ENCODE measurements around the gene ZNF71. TPM values are rescaled to one million over a fixed set of nuclear protein-coding genes. Genes with fewer than 3 reads are reported as not detected.

Gene ZNF71
- total RNA-seq, 4 donors from 2014 or later: 11.3 to 29.9 (median 17.8) TPM

GRCh38 chr19:56612737-56613136, 17.6 kb downstream of the ZNF71 start:
- 87 to 100% methylated on average over 2 of the region's 2 CpGs for WGBS, 2 donors (ENCODE audit: low coverage in 1 of 2)
- Histone ChIP-seq H3K27me3 (no peaks in the 10 kb centered on the region), H3K4me3 (no peak overlapping the region), H3K36me3 (peaks cover 0 to 64% of the 10 kb centered on the region in 2 donors), H3K4me1 (no peaks in the 10 kb centered on the region), H3K27ac (no peak overlapping the region), H3K9me3 (peaks cover 0 to 66% (median 0%) of the 10 kb centered on the region in 3 donors)
- no peak for ATAC-seq
- no peak for TF ChIP-seq CTCF (IDR thresholded peaks at IDR 0.05)
- TF ChIP-seq EP300 (IDR thresholded peaks at IDR 0.05): no peak
- TF ChIP-seq POLR2AphosphoS5 (IDR thresholded peaks at IDR 0.05): no peak
- TF ChIP-seq POLR2A (IDR thresholded peaks at IDR 0.05): no peak

- Histone ChIP-seq H3K27ac (no peak overlapping the region), H3K4me1 (no peaks in the 10 kb centered on the region), H3K27me3 (no peaks in the 10 kb centered on the region), H3K9me3 (peaks cover 0 to 71% (median 0%) of the 10 kb centered on the region in 3 donors), H3K36me3 (peaks cover 0 to 71% of the 10 kb centered on the region in 2 donors), H3K4me3 (no peak overlapping the region)
- WGBS, 2 donors (ENCODE audit: low coverage in 1 of 2): 90 to 92% methylated on average over 2 of the region's 5 CpGs
- TF ChIP-seq EP300 (IDR thresholded peaks at IDR 0.05): no peak
- no peak for TF ChIP-seq POLR2AphosphoS5 (IDR thresholded peaks at IDR 0.05)
- TF ChIP-seq POLR2A (IDR thresholded peaks at IDR 0.05): no peak
- no peak for TF ChIP-seq CTCF (IDR thresholded peaks at IDR 0.05)
- no peak for ATAC-seq
Measured at GRCh38 chr19:56613639-56614038, 18.5 kb downstream of the ZNF71 start.

GRCh38 chr19:56617531-56617930, 22.4 kb downstream of the ZNF71 start:
- Histone ChIP-seq H3K27me3 (no peaks in the 10 kb centered on the region), H3K9me3 (peaks cover 0 to 91% (median 0%) of the 10 kb centered on the region in 3 donors), H3K4me1 (no peaks in the 10 kb centered on the region), H3K27ac (no peak overlapping the region), H3K4me3 (no peak overlapping the region), H3K36me3 (peaks cover 0 to 70% of the 10 kb centered on the region in 2 donors)
- WGBS, 2 donors (ENCODE audit: low coverage in 1 of 2): 83 to 91% methylated on average over 6 to 7 of the region's 8 CpGs
- no peak for ATAC-seq
- TF ChIP-seq EP300 (IDR thresholded peaks at IDR 0.05) (no peak), POLR2AphosphoS5 (IDR thresholded peaks at IDR 0.05) (no peak), CTCF (IDR thresholded peaks at IDR 0.05) (no peak), POLR2A (IDR thresholded peaks at IDR 0.05) (no peak)

DNA sequence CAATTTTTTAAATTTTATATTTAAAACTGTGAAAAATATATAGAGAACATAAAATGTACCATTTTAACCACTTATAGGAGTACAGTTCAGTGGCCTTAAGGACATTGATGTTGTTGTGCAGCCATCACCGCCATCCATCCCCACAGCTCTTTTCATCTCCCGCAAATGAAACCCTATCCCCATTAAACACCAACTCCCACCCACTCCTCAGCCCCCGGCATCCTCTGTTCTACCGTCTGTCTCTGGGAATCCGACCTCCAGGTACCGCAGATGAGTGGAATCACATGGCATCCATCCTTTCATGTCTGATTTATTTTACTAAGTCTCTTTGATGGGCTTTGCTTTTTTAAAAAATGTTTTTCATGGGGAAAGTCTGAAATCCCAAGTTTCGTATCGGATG, 24.0 kb downstream of the ZNF71 start:
- H3K9me3 ChIP-seq: peaks cover 0 to 90% (median 0%) of the 10 kb centered on the region in 3 donors
- WGBS, 2 donors (ENCODE audit: low coverage in 1 of 2): 33 to 59% methylated on average over 3 to 8 of the region's 8 CpGs
- H3K36me3 ChIP-seq: peaks cover 0 to 71% of the 10 kb centered on the region in 2 donors
- no peak overlapping the region for H3K27ac ChIP-seq
- no peaks in the 10 kb centered on the region for H3K27me3 ChIP-seq
- ATAC-seq: no peak
- no peak overlapping the region for H3K4me3 ChIP-seq
- TF ChIP-seq CTCF (IDR thresholded peaks at IDR 0.05) (no peak), EP300 (IDR thresholded peaks at IDR 0.05) (no peak), POLR2A (IDR thresholded peaks at IDR 0.05) (no peak), POLR2AphosphoS5 (IDR thresholded peaks at IDR 0.05) (no peak)
- H3K4me1 ChIP-seq: no peaks in the 10 kb centered on the region

GRCh38 chr19:56622374-56622773, 27.3 kb downstream of the ZNF71 start:
- no peak for ATAC-seq
- H3K4me3 ChIP-seq: no peak overlapping the region
- H3K9me3 ChIP-seq: peaks cover 0 to 80% (median 0%) of the 10 kb centered on the region in 3 donors
- no peak for TF ChIP-seq POLR2A (IDR thresholded peaks at IDR 0.05)
- TF ChIP-seq POLR2AphosphoS5 (IDR thresholded peaks at IDR 0.05): no peak
- no peak for TF ChIP-seq CTCF (IDR thresholded peaks at IDR 0.05)
- TF ChIP-seq EP300 (IDR thresholded peaks at IDR 0.05): no peak
- H3K27ac ChIP-seq: no peak overlapping the region
- WGBS, 2 donors (ENCODE audit: low coverage in 1 of 2): 90 to 94% methylated on average over 3 to 4 of the region's 37 CpGs
- H3K4me1 ChIP-seq: no peaks in the 10 kb centered on the region
- no peaks in the 10 kb centered on the region for H3K27me3 ChIP-seq
- peaks cover 0 to 74% of the 10 kb centered on the region in 2 donors for H3K36me3 ChIP-seq
